Stomach (tissue), 4 donors: ENCODE results near the gene IL13.

Experiments used
- CTCF ChIP-seq, 7 experiments: fragments of 450-650 bp in 4 of 7; fragments of 200-600 bp in 3 of 7; sonication (generic) in 3 of 7; IDR thresholded peaks; one replicate each; pipeline ENCODE4 v1.5.1; 2016 to 2019; ENCODE audit warnings: antibody characterized with exemption in 7 of 7, control low read depth in 2 of 7, mild to moderate bottlenecking in 1 of 7
- EP300 ChIP-seq: sonication (generic); formaldehyde crosslinking; IDR thresholded peaks from one replicate; pipeline ENCODE4 v1.6.1; 2017; ENCODE audit warnings: antibody characterized with exemption
- POLR2A ChIP-seq, 4 donors: fragments of 450-650 bp; IDR thresholded peaks; one replicate each; pipeline ENCODE4 v1.6.1; 2016; ENCODE audit warnings: antibody characterized with exemption in 4 of 4, control low read depth in 2 of 4, mild to moderate bottlenecking in 1 of 4, moderate library complexity in 1 of 4
- POLR2AphosphoS5 ChIP-seq, 3 donors: sonication (generic); formaldehyde crosslinking; IDR thresholded peaks; one replicate each; pipeline ENCODE4 v1.6.1; 2016; ENCODE audit warnings: antibody characterized with exemption in 3 of 3

- TF ChIP-seq POLR2A (IDR thresholded peaks at IDR 0.05) (no peak), EP300 (no peak), CTCF (IDR thresholded peaks at IDR 0.05) (no peak), POLR2AphosphoS5 (IDR thresholded peaks at IDR 0.05) (no peak)
Measured at GRCh38 chr5:132665574-132666080, 7.7 kb downstream of the IL13 start.
